NOMO-1 treated with dmso at 0.1 percent for 144 hours (cell line): ENCODE results near the gene SZRD1.
"Not testable (repeated sequence)": the region's sequence is repeated elsewhere in the genome, so short reads cannot be mapped to it uniquely, and the experiment has no call there.

Experiments
- DNase-seq: peaks from one replicate; lab custom pipeline; 2025; ENCODE audit not compliant: unreplicated experiment; lab: John Stamatoyannopoulos, UW

SZRD1 gene, protein sequence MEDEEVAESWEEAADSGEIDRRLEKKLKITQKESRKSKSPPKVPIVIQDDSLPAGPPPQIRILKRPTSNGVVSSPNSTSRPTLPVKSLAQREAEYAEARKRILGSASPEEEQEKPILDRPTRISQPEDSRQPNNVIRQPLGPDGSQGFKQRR

DNA sequence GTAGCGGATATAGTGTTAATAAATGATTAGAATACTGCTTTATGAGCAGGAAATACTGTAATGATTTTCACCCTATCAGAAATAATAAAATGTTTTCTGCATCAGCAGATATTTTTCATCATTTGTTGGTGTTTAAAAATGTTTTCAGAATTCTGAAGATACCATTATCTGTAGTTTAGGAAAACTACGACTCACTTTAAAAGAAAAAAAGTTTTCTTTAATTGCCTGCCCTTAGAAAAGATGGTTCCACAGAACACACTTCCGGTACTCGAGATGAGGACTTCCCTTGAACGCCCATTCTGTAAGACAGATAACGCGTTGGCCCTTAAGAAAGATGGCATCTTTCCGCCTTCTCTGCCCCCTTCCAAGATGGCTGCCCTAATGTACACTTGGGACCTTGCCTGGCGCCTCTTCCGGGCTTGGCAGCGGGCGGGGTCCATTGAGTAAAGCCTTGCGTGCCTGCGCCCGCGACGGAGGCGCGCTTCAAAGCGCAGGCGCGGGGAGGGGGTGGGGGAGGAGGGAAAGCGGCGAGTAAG, at the start of gene SZRD1:
SZRD1 (plus strand) TSS at position 521 of the 536 bp plus-strand sequence. CDS start 16 bp downstream, outside the sequence.
- DNase-seq: peak; percentile 97

DNA sequence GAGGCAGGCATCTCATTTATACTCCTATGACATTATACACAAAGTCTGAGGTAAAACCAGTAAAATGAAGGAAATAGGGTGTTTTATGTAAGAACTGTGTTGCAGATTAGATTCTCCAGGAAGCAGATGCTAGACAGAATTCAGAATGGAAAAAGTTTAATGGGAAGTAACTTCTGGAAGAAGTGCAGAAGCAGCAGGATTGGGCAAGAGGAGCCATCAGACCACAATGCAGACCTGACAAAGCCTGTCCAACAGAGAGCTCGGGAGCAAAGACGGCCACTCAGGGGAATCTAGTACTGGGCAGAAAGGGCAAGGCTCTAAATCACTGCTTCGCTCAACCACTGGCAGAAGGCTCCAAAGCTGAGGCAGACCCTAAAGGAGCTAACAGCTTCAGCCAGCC, 48.5 kb upstream of the SZRD1 start:
- DNase-seq: no peak

DNA sequence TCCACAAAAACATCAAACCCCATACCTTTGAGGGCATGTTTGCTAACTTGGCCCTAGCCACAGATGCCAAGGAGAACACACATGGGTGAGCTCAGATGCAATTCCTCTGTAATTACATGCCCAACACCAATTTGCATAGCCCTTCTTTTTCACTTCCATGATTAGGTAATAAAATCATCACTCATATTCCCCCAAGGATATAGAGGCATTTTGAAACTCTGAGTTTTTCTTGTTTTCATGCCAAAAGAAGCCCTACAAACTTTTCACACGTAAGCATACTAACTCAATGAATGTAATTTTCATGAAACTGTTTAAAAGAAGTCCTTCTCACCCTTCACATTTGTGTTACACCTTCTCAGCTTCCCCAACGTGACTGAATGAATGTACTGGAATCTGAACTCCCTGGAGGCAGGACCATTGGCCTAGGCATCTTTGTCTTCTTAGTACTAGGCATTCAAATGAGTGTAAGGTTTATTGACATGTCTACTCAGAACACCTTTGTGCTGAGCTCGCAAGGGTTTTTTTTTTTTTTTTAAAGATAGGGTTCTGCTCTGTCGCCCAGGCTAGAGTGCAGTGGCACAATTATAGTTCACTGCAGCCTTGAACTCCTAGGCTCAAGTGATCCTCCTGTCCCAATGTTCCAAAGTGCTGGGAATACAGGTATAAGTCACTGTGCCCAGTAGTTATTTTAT, 45.7 kb upstream of the SZRD1 start:
- DNase-seq: no peak

- DNase-seq: no peak
Measured at GRCh38 chr1:16324456-16324890, 42.6 kb upstream of the SZRD1 start.

DNA sequence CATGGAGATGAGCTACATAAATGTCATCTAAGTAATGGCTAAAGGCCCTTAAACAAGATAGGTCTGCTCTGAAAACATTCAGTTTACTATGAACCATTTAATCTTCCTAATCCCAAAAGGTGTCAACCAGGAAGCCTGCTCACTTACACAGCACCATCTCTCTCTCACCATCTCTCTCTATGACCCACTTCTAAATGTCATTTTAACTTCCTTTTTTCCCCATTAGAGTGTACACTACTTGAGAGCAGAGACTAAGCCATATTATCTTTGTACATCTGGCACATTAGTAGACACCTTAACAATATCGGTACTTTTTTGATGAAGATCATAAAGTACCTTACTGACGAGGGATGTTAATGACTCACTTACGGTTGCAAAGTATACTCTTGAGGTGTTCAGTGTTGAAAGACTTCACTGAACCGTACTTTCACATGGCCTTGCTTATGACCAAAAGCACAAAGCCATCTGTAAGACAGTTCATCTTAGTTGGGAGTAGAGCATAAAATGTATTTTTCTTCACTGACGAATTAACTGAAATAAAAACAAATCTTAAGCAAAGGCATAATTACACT, 40.1 kb upstream of the SZRD1 start:
- DNase-seq: no peak

DNA sequence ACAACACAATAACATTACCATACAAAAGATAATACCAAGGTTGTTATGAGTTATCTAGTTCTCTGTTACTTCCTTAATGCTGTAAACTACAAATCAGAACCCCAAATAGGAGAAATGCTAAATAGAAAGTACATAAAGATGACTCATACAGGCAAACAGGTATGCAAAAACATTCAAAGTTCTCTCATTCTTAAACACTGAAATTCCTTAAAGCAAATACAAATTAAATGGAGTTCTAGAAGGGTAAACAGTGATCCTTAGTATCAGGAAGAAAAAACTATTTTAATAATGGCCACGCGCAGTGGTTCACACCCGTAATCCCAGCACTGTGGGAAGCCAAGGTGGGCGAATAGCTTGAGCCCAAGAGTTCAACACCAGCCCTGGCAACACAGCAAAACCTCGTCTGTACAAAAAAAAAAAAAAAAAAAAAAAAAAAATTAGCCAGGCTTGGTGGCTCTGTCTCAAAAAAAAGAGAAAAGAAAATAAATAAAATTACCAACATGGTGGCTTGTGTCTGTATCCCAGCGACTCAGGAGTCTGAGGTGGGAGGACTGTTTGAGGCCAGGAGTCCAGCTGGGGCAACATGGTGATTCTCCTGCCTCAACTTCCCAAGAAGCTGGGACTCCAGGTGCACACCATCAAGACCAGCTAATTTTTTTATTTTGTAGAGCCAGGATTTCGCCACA, 32.2 kb upstream of the SZRD1 start:
- no peak for DNase-seq

DNA sequence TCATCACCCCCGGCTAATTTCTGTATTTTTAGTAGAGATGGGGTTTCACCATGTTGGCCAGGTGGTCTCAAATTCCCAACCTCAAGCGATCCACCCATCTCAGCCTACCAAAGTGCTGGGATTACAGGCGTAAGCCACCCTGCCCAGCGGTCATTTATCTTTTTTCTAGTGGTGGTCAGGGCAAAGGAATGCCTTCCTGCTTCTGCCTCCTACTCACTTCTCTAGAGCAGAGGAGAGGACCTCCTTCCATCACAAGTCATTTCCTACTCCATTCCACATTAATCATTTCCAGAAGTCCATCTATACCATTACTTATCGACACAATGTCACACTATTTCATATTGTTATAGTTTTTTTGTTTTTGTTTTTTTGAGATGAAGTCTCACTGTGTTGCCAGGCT, 28.1 kb upstream of the SZRD1 start:
- no peak for DNase-seq

GRCh38 chr1:16340673-16341072, 26.4 kb upstream of the SZRD1 start:
- no peak for DNase-seq

- DNase-seq: no peak
Measured at GRCh38 chr1:16342331-16343062, 24.5 kb upstream of the SZRD1 start.

DNA sequence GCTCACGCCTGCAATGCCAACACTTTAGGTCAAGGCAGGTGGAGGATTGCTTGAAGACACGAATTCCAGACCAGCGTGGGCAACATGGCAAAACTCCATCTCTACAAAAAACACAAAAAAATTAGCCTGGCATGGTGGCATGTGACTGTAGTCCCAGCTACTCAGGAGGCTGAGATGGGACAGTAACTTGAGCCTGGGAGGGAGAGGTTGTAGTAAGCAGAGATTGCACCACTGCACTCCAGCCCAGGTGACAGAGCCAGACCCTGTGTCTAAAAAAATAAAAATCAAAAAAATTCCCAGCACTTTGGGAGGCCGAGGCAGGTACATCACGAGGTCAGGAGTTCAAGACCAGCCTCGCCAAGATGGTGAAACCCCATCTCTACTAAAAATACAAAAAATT, 23.8 kb upstream of the SZRD1 start:
- not testable (repeated sequence) for DNase-seq

- DNase-seq: no peak
Measured at GRCh38 chr1:16348414-16349182, 18.4 kb upstream of the SZRD1 start.

GRCh38 chr1:16349847-16350406, 17.1 kb upstream of the SZRD1 start:
- no peak for DNase-seq

DNA sequence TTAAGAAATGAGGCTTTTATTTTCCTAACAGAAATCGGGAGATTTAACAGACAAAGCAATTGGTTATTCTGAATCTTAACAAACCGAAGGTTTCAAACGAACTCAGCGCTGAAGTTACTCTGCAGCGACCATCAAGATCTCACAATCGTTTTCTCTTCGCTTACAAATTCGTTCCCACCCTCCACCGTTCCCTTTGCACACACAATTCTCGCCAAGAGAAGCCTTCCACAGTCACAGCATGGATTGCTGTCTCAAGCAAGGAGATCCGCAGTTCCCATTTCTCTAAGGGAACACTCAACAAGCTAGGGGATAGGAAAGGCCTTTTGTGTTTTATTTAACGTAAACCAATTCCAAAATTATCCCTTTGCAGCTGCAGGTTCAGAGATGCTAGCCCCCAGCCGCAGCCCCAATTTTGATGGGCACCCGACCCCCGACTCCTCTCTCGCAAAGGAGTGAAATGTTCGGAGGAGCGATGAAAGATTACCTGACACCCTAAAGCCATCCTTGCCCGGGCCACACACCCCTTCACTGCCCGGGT, 15.5 kb upstream of the SZRD1 start:
- no peak for DNase-seq

- peak; percentile 83 for DNase-seq
Measured at GRCh38 chr1:16351994-16352841, 14.8 kb upstream of the SZRD1 start, which contains the start of gene FBXO42. Gene FBXO42 (minus strand): TSS chr1:16352480. CDS start chr1:16315418, 37,062 bp downstream.

GRCh38 chr1:16352842-16353535, 14.1 kb upstream of the SZRD1 start:
- DNase-seq: no peak

DNA sequence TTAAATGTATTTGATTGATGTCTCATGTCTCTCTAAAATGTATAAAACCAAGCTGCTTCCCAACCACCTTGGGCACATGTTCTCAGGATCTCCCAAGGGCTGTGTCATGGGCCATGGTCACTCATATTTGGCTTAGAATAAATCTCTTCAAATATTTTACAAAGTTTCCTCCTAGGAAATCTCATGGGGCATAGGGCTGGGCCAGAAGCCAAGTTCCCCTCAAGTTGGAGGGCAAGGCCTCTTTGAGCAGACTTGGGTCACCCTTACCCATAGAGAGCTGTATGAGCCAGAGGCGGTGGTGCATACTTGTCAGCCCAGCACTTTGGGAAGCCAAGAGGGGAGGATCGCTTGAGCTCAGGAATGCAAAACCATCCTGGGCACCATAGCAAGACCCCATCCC, 12.4 kb upstream of the SZRD1 start:
- no peak for DNase-seq

DNA sequence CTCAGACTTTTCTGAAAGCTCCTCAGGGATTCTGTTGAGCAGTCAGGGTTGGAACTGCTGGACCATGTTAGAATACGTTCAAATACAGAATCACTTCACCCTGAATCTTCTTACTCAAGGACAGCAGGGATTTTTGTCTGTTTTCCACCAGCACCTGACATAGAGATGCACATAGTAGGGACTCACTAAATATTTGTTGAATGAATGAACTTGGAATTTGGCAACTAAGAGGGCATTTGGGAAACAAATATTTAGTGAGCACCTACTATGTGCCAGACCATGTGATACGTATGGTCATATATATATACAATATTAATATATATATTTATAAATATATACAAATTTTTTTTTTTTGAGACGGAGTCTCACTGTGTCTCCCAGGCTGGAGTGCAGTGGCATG, 10.2 kb upstream of the SZRD1 start:
- DNase-seq: no peak

DNA sequence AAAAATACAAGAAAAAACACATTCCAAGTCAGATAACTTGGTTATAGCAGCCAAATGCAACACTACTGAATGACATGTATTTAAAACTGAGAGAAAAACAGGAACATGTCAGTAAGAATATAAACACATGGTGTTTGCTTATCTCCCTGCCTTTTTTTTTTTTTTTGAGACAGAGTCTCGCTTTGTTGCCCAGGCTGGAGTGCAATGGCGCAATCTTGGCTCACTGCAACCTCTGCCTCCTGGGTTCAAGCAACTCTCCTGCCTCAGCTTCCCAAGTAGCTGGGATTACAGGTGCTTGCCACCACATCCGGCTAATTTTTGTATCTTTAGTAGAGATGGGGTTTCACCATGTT, 1.9 kb upstream of the SZRD1 start:
- DNase-seq: peak; percentile 13
